NCI-H748 (cell line): ENCODE data around the gene CDH23.
A peak's percentile ranks its signal among the peaks of the same experiment; 100 is the strongest.

ENCODE experiments used
- DNase-seq: peaks from one replicate; lab custom pipeline; 2025; ENCODE audit not compliant: unreplicated experiment; lab: John Stamatoyannopoulos, UW

CDH23 gene

DNA sequence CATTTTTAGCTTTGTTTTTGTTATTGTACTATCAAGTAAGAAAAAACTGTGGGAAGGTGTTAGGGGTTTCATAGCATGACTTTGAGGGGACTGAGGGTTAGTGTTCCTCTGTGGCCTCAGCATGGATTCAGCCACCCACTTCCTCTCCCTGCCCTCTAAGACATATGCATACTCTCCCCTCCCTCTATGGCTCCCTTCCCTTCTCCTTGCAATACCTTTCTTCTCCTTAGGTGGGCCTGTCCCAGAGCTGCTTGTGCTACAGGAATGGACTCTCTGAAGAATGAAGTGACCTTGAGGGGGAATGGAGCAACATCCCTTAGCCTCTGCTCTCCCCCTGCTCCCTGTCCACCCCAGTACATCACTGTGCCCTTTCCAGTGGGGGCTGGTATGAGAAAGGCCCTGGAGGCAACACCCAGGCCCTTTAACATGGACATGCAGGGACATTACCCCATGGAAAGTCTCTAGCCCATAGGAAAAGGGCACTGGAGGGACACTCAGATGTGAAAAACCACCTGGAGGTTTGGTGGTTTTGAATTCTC, 22.4 kb downstream of the CDH23 start:
- no peak for DNase-seq

DNA sequence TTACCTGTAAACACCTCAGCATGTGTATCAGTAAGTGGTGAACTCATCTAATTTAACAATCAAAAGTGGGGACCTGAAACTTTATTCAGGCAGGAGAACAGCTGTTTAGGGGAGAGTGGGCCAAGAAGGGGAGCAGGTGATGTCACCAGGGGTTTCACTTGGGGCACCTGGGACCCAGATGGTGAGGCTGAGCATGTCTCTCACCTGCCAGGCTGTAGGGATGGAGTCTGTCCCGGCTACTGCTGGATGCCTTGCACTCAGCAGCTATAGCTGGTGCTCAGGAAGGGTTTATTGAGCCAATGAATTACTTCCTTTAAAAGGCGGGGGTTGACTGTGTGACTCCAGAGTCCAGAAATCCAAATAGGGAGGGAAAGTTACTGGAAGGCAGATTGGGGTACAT, 23.0 kb downstream of the CDH23 start:
- DNase-seq: no peak

GRCh38 chr10:71421075-71421434, 24.3 kb downstream of the CDH23 start:
- no peak for DNase-seq

DNA sequence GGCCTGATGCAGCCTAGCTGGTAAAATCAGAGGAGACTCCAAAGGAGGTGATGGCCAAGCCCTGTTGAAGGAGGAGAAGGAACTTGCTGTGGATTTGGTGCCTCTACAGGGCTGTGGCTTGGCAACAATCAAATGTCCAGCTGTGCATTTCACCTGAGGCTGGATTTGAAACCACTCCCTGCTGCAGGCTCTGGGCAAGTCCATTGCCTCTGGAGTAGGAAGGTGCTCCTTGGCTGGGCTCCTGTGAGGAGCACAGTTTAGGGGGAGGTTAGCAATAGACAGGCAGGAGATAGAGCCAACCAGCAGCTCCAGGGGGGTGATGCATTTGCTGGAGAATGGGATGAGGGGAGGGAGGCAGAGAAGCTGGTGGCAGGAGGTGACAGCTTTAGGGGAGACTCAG, 26.5 kb downstream of the CDH23 start:
- no peak for DNase-seq

DNA sequence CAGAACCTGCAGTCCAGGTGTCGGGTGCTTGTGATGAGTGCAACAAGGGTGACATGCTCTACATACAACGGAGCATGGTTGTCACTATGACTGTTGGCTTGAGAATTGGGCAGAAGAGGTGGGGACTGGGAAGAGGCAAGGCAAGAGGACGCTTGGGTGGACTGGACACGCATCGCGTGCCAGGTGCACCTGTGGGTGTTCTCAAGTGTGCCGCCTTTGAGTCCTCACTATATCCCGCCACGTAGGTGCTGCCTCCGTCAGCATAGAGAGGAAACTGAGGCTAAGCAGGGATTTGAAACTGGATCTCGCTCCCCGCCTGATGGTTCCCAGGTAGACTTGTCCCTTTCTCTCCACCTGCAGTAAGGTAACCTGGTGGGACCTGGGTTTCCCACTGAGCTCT, 27.2 kb downstream of the CDH23 start:
- DNase-seq: no peak

GRCh38 chr10:71424496-71425194, 27.9 kb downstream of the CDH23 start:
- DNase-seq: no peak

DNA sequence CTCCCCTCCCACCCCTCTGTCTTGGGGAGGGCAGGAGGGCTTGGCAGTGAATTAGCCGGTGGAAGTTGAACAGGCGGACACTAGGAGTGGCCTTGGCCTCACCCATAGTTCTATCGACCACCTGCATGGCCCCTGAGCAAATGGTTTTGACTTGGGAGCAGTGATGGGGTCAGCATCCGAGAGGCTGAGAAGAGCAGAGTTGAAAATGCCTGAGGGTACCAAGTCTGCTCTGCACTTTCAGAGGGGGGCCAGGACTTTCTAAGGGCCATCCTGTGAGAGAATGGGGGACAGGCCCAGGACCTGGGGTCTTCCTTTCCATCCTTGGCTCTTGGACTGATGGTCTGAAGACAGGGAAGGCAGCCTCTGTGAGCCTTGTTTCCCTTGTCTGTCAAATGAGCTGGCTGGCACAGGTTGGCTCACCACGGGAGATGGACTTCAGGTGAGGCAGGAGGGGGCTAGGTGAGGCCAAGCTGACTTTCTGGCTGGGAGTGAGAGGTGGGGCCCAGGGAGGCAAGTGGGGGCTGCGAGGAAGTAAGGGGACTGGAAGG, 29.4 kb downstream of the CDH23 start:
- no peak for DNase-seq

- no peak for DNase-seq
These were observed 30.5 kb downstream of the CDH23 start for GRCh38 chr10:71427246-71427645.

DNA sequence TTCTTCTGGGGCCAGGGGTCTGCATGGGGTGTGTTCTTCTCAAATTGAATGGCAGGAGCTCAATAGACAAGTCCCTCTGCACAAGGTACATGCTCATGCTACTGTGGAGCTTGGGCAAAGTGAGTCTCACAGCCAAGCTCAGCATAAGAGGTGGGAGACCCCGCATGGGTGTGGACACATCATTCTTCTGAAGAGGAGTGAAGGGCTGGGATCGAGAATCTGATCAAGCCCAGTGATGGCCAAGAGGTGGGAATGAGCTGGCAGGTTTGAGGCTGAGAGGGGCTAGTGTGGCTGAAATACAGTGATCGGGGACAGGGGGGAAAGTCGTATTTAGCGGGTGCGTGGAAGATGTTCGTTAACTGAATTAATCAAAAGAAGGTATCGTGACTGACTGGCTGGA, 32.6 kb downstream of the CDH23 start:
- no peak for DNase-seq

- no peak for DNase-seq
These were observed 33.2 kb downstream of the CDH23 start for GRCh38 chr10:71429929-71430328.

- DNase-seq: peak; percentile 7
These were observed 34.8 kb downstream of the CDH23 start for GRCh38 chr10:71431239-71432100.

GRCh38 chr10:71432101-71432905, 35.6 kb downstream of the CDH23 start:
- DNase-seq: no peak

DNA sequence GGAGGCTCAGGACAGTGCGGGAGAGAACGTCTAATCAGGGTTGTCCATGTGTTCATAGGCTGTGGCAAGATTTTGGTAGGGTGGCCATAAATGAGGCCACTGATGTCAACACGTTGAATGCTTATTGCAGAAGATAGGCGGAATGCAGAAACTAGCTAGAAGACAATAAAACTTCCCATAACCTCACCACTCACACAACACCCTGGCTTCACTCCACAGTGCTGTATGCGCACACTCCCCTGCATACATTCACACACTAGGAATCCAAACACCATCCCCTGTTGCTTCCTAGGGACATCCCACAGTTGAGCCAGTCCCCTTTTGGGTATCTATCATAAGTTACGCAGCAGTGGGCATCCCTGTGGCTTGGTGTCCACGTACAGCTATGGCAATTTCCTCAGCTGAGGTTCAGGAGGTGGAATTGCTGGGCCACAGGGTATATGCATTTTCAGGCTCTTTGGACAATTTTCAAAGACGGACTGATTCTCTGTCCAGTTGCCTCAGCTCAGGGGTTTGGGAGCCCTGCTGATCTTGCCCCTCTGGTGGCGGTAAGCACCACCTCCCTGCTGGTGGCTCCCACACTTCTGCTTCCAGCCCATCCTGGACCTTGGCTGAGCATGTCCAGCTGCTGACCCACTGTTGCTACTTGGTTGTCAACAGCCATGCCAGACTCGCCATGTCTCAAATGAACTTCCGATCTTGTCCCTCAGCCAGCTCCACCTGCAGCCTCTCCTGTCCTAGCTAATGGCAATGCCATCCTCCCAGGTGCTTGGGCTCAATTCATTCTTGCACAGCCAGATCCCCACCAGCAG, 36.4 kb downstream of the CDH23 start:
- no peak for DNase-seq

- no peak for DNase-seq
These were observed 37.3 kb downstream of the CDH23 start for GRCh38 chr10:71433768-71434744.

- no peak for DNase-seq
These were observed 38.2 kb downstream of the CDH23 start for GRCh38 chr10:71434760-71435394.

- no peak for DNase-seq
These were observed 39.0 kb downstream of the CDH23 start for GRCh38 chr10:71435571-71436267.

- DNase-seq: no peak
These were observed 39.8 kb downstream of the CDH23 start for GRCh38 chr10:71436268-71437125.
